GM12801 (cell line): ENCODE results near the gene SNX3.

ENCODE experiments used
- TF ChIP-seq, protein P1 (sequence below): IDR thresholded peaks from one replicate; pipeline ENCODE4 v1.5.1; 2011; ENCODE audit warnings: control low read depth; ENCODE audit not compliant: insufficient read length; ENCODE audit errors: extremely low read depth

Gene SNX3

DNA sequence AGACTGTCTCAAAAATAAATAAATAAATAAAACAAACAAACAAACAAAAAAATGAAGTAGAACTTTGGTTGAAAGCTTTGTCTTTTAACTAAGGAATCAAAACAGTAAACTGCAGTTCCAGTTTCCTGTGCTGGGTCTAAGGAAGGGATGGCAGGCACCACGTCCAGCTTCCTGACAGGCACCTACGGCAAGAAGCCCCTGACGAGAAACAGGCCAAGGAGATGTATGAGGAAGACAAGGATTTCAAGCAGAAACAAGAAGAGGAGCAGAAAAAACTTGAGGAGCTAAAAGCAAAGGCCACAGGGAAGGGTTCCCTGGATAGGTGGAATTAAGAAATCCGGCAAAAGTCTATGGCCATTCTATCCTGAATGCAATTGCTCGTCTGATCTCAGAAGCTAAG, 8.8 kb downstream of the SNX3 start:
- TF ChIP-seq, protein P1, sequence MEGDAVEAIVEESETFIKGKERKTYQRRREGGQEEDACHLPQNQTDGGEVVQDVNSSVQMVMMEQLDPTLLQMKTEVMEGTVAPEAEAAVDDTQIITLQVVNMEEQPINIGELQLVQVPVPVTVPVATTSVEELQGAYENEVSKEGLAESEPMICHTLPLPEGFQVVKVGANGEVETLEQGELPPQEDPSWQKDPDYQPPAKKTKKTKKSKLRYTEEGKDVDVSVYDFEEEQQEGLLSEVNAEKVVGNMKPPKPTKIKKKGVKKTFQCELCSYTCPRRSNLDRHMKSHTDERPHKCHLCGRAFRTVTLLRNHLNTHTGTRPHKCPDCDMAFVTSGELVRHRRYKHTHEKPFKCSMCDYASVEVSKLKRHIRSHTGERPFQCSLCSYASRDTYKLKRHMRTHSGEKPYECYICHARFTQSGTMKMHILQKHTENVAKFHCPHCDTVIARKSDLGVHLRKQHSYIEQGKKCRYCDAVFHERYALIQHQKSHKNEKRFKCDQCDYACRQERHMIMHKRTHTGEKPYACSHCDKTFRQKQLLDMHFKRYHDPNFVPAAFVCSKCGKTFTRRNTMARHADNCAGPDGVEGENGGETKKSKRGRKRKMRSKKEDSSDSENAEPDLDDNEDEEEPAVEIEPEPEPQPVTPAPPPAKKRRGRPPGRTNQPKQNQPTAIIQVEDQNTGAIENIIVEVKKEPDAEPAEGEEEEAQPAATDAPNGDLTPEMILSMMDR, result no peak

DNA sequence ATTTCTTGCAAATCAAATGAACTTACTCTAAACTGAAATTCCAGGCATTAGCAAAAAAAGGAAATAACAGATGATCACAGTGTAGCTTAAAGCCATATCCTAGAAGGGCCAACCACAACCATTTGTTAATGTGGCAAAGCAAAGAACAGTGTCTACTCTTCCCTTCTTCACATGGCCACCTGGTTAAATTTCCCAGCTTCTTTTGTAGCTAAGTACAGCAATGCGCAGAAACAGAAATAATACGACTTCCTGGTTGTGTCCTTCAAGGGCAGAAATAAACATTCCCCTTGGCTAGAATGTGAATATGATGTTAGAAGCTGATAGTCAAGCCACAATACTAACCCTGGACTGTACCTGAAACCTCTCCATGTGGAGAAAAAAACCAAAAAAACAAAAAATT, 9.6 kb downstream of the SNX3 start:
- TF ChIP-seq, protein P1, result no peak

DNA sequence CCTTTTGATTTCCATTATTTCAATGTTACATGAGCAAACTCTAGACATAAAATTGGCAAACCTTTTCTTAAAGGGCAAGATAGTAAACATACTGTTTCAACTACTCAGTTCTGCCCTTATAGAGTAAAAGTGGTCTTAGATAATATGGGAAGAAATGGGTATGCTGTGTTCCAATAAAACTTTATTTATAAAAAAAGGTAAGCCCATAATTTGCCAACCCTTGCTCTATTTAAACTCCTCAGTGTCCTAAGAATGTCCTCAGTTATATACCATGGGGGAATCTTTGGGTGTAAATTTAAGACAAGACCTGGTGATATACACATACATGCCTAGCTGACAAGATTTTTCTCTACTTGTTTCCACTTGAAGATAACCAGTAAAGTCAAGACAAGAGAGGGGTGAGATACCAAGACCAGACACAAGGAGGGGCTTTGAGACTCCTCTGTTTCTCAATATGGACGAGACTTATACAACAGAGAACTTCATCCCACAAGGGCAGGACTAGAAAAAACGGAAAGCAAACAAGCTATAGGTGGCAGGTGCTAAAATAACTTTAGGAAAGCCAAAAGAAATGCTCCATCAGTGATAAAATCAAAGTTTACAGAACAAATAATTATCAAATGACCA, 10.5 kb downstream of the SNX3 start:
- TF ChIP-seq, protein P1, result no peak

DNA sequence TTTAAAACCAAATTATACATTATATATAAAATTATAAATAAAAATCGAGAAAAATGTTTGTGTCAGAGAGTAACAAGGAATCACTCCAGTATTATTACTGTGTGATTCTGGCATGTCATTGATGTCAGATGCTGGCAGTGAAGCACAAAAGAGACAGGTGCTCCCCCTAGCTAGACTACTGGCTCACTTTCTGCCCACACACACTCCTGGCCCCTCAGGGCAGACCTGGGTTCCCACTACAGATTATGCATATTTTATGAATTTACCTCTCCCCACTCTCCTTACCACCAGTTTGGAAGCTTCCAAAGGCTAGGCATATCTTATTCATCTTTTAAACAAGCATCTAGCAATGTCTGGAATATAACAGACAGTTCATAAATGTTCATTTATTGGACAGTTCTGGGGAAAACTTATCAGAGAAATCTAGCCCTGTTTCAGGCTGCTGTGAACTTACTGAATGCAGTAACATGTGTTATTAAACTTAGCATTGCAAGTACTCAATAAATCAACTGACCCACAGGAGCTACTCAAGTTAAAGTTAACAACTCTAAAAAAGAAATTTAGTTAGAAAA, 12.8 kb downstream of the SNX3 start:
- TF ChIP-seq, protein P1, result no peak

DNA sequence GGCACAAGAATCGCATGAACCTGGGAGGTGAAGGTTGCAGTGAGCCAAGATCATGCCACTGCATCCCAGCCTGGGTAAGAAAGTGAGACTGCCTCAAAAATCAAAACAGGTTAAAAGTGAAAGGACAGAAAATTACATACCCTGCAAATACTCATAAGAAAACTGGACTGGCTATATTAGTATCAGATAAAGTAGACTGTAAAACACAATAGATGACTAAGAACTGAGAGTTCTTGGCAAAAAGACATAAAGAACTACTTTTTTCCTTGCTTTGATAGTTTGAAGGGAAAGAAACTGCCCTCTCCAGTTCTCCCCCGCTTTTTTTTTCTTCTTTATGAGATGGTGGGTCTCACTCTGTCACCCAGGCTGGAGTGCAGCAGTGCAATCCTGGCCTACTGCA, 17.0 kb downstream of the SNX3 start:
- TF ChIP-seq, protein P1, result no peak

DNA sequence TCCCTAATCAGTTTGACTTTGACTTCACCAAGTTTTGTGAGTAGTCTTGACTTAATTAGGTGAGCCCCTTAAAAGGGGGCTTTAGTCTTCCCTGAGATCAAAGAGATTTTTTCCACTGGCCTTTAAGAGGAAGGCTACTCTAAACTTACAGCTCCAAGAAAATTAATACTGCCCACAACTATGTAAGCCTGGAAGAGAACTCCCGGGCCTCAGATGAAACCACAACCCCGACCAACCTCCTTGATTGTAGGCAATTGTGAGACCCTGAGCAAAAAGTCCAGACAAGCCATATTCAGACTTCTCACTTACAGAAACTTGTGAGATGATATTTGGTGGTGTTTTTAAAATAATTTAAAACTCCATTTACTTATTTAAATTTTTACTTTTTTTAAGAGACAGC, 18.1 kb downstream of the SNX3 start:
- TF ChIP-seq, protein P1, result no peak

DNA sequence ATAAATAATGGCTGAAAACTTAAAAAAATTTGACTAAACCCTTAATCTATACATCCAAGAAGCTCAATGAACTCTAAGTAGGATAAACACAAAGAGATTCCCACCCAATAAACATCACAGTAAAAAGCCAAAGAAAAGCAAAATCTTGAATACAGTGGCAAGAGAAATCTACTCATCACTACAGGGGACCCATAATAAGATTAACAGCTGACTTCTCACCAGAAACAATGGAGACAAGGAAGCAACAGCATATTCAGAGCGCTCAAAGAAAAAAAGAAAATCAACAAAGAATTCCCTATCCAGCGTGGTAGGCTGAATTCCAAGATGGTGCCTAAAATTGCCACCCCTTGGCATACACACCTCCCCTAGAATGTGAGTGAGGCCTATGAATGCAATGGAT, 18.6 kb downstream of the SNX3 start:
- TF ChIP-seq, protein P1, result no peak

DNA sequence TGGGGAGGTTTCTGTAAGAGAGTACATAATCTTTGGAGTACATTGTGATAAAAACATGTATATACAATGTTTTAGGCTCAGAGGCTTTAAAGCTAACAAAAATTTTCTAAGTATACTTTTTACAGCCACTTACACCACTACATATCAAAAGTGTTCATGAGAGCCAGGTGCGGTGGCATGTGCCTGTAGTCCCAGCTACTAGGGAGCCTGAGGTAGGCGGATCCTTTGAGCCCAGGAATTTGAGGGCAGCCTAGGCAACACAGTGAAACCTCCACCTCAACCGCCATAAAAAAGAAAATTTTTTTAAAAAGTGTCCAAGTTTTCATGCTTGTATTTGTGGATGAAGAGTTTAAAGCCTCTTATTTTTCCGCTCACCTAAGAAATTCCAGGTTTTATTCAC, 22.5 kb downstream of the SNX3 start:
- TF ChIP-seq, protein P1, result no peak
